Measurements from ENCODE around the gene EEF1AKMT2.

Gene EEF1AKMT2

GRCh38 chr10:124723826-124724225, 67.9 kb downstream of the EEF1AKMT2 start:
- TF ChIP-seq GLIS3 (CRISPR knock-in tag; IDR thresholded peaks at IDR 0.05), result no peak
- no peak for TF ChIP-seq TCF4 (CRISPR knock-in tag; IDR thresholded peaks at IDR 0.05; ENCODE audit: borderline replicate concordance)
- no peak for TF ChIP-seq ARNTL (CRISPR knock-in tag; IDR thresholded peaks at IDR 0.05; ENCODE audit: borderline replicate concordance, low read depth)
- TF ChIP-seq TSHZ2 (CRISPR knock-in tag; IDR thresholded peaks at IDR 0.05), result no peak
- TF ChIP-seq TOX (CRISPR knock-in tag; IDR thresholded peaks at IDR 0.05; ENCODE audit: borderline replicate concordance), result no peak
- no peak for TF ChIP-seq CSRNP3 (CRISPR knock-in tag; IDR thresholded peaks at IDR 0.05)
- no peak for ATAC-seq

- TF ChIP-seq OSR1 (CRISPR knock-in tag; IDR thresholded peaks at IDR 0.05), result no peak
- TF ChIP-seq ZC3H10 (CRISPR knock-in tag; IDR thresholded peaks at IDR 0.05), result no peak
- no peak for TF ChIP-seq ARNTL (CRISPR knock-in tag; IDR thresholded peaks at IDR 0.05; ENCODE audit: borderline replicate concordance, low read depth)
- TF ChIP-seq ISL1 (CRISPR knock-in tag; IDR thresholded peaks at IDR 0.05), result no peak
- TF ChIP-seq CREB5 (CRISPR knock-in tag; IDR thresholded peaks at IDR 0.05; ENCODE audit: low read depth), result no peak
- no peak for TF ChIP-seq ZNF8 (CRISPR knock-in tag; IDR thresholded peaks at IDR 0.05)
- TF ChIP-seq ZFP30 (CRISPR knock-in tag; IDR thresholded peaks at IDR 0.05), result no peak
- no peak for TF ChIP-seq TCF4 (CRISPR knock-in tag; IDR thresholded peaks at IDR 0.05; ENCODE audit: borderline replicate concordance)
- no peak for TF ChIP-seq ZNF70 (CRISPR knock-in tag; IDR thresholded peaks at IDR 0.05)
- TF ChIP-seq ESRRG (CRISPR knock-in tag; IDR thresholded peaks at IDR 0.05), result no peak
- TF ChIP-seq SNAI2 (CRISPR knock-in tag; IDR thresholded peaks at IDR 0.05), result no peak
- no peak for TF ChIP-seq ZNF565 (CRISPR knock-in tag; conservative IDR thresholded peaks at IDR 0.05; ENCODE audit: low read depth)
- no peak for TF ChIP-seq PATZ1 (CRISPR knock-in tag; IDR thresholded peaks at IDR 0.05; ENCODE audit: borderline replicate concordance)
- no peak for TF ChIP-seq BACH2 (CRISPR knock-in tag; IDR thresholded peaks at IDR 0.05; ENCODE audit: borderline replicate concordance)
- no peak for TF ChIP-seq CSDC2 (CRISPR knock-in tag; IDR thresholded peaks at IDR 0.05)
- TF ChIP-seq TSHZ2 (CRISPR knock-in tag; IDR thresholded peaks at IDR 0.05), result no peak
- no peak for ATAC-seq
Observed at GRCh38 chr10:124722798-124723783, 68.6 kb downstream of the EEF1AKMT2 start.

Measured in SK-N-SH treated with all-trans-retinoic acid at 6 μM for 48 hours (cell line).